SK-N-SH (cell line): ENCODE results near the gene STEEP1.

ENCODE experiments used
- EP300 ChIP-seq, 2 experiments: IDR thresholded peaks; 2 replicates each; pipeline versions ENCODE4 v1.4.0 to v1.6.1; 2012; ENCODE audit warnings: borderline replicate concordance in 1 of 2, low read depth in 1 of 2, low read length in 1 of 2
- EZH2phosphoT487 ChIP-seq: fragments of 200-600 bp; sonication (generic); IDR thresholded peaks from 2 replicates; pipeline ENCODE4 v1.6.1; 2017; ENCODE audit warnings: low read depth, mixed run types, mild to moderate bottlenecking, antibody characterized with exemption, moderate library complexity, borderline replicate concordance
- GATA2 ChIP-seq: sonication (generic); formaldehyde crosslinking; IDR thresholded peaks from 2 replicates; pipeline ENCODE4 v1.5.0; 2020; ENCODE audit warnings: mild to moderate bottlenecking, missing genetic modification reagents
- POLR2AphosphoS5 ChIP-seq: IDR thresholded peaks from 2 replicates; pipeline ENCODE4 v1.6.1; 2012; ENCODE audit warnings: low read depth, low read length
- RXRA ChIP-seq: IDR thresholded peaks from 2 replicates; pipeline ENCODE4 v1.4.0; 2012; ENCODE audit warnings: low read depth, mild to moderate bottlenecking, borderline replicate concordance
- SIN3A ChIP-seq: IDR thresholded peaks from 2 replicates; pipeline ENCODE4 v1.6.1; 2012; ENCODE audit warnings: low read depth, mild to moderate bottlenecking, low read length, moderate library complexity, borderline replicate concordance
- SMC3 ChIP-seq: IDR thresholded peaks from 2 replicates; pipeline ENCODE4 v1.6.1; 2012; ENCODE audit warnings: low read depth, low read length, improper control_type of control experiment
- TAF1 ChIP-seq: IDR thresholded peaks from 2 replicates; pipeline ENCODE4 v1.6.1; 2012; ENCODE audit warnings: low read depth, mild to moderate bottlenecking, low read length, moderate library complexity, borderline replicate concordance
- TCF12 ChIP-seq: IDR thresholded peaks from 2 replicates; pipeline ENCODE4 v1.4.0; 2012
- YY1 ChIP-seq: IDR thresholded peaks from 2 replicates; pipeline ENCODE4 v1.4.0; 2012; ENCODE audit warnings: low read depth, mild to moderate bottlenecking
- TF ChIP-seq, protein P1 (sequence below): fragments of 200-600 bp; sonication (generic); IDR thresholded peaks from 2 replicates; pipeline ENCODE4 v1.6.1; 2017; ENCODE audit warnings: antibody characterized with exemption, mild to moderate bottlenecking, moderate library complexity
- TF ChIP-seq, protein P2 (sequence below): IDR thresholded peaks from 2 replicates; pipeline ENCODE4 v1.4.0; 2012; ENCODE audit warnings: low read depth

DNA sequence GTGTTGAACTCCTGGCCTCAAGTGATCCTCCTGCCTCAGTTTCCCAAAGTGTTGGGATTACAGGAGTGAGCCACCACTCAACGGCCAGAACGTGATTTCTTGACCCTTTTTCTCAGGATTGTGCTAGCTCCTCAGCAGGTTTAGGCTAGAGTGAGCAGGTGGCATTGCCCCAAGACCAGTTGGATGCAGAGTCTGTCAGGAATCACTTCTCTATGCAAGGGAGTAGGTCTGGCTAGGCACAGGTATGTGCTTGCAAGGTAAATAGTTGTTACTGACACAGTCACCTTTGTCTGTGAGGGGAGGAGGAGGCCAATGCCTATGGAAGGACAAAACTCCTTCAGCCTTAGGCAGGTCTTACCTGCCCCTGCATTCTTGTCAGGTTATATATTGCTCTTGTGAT is 72.7 kb downstream of the STEEP1 start:
- TF ChIP-seq TAF1 (no peak), EZH2phosphoT487 (no peak), POLR2AphosphoS5 (no peak), RXRA (no peak), SMC3 (no peak), EP300 (IDR thresholded peaks at IDR 0.05; ENCODE audit: borderline replicate concordance in 1 of 2, low read depth in 1 of 2, low read length in 1 of 2) (no peak), SIN3A (no peak), TCF12 (no peak), YY1 (no peak), GATA2 (CRISPR knock-in tag) (no peak)
- TF ChIP-seq, protein P1, sequence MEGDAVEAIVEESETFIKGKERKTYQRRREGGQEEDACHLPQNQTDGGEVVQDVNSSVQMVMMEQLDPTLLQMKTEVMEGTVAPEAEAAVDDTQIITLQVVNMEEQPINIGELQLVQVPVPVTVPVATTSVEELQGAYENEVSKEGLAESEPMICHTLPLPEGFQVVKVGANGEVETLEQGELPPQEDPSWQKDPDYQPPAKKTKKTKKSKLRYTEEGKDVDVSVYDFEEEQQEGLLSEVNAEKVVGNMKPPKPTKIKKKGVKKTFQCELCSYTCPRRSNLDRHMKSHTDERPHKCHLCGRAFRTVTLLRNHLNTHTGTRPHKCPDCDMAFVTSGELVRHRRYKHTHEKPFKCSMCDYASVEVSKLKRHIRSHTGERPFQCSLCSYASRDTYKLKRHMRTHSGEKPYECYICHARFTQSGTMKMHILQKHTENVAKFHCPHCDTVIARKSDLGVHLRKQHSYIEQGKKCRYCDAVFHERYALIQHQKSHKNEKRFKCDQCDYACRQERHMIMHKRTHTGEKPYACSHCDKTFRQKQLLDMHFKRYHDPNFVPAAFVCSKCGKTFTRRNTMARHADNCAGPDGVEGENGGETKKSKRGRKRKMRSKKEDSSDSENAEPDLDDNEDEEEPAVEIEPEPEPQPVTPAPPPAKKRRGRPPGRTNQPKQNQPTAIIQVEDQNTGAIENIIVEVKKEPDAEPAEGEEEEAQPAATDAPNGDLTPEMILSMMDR, result no peak
- TF ChIP-seq, protein P2, sequence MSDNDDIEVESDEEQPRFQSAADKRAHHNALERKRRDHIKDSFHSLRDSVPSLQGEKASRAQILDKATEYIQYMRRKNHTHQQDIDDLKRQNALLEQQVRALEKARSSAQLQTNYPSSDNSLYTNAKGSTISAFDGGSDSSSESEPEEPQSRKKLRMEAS, result no peak
